ENCODE data around the gene RNF38. TPM values are rescaled to one million over a fixed set of nuclear protein-coding genes. Genes with fewer than 3 reads are reported as not detected.

Gene RNF38
- total and polyA plus RNA-seq, 2 experiments from 2014 or later = 6.7 to 16.5 TPM

GRCh38 chr9:36318212-36318802 lies 81.8 kb downstream of the RNF38 start:
- TF ChIP-seq EZH2phosphoT487 (IDR thresholded peaks at IDR 0.05; ENCODE audit: insufficient read depth, low read depth) (no peak), EZH2 (IDR thresholded peaks at IDR 0.05; ENCODE audit: insufficient read depth, poor library complexity, severe bottlenecking) (no peak)
- Histone ChIP-seq H3K79me2 (ENCODE audit: insufficient read depth) (no peaks in the 10 kb centered on the region), H3K9me2 (ENCODE audit: insufficient read depth) (no peaks in the 10 kb centered on the region), H3K4me1 (ENCODE audit: insufficient read depth) (0 out of 2 replicates have a peak, but pooled peaks cover 7% of the 10 kb centered on the region), H3K9me3 (ENCODE audit: low read depth) (no peaks in the 10 kb centered on the region), H3K9ac (no peak overlapping the region), H3K27me3 (replicated peaks; ENCODE audit: insufficient read depth) (no peaks in the 10 kb centered on the region), H3K36me3 (ENCODE audit: low read depth) (no peaks in the 10 kb centered on the region), H3K4me2 (ENCODE audit: unreplicated experiment) (no peak overlapping the region), H3K4me3 (no peak overlapping the region), H3K27ac (no peak overlapping the region), H3F3A (ENCODE audit: insufficient read depth) (no peaks in the 10 kb centered on the region), H4K20me1 (ENCODE audit: insufficient read depth) (no peaks in the 10 kb centered on the region), H2AFZ (no peak overlapping the region)
- DNase-seq = no peak
- in situ Hi-C loops (cut with MboI) = no loop called here
- WGBS, 2 experiments (ENCODE audit: low coverage in 1 of 2, low lambda C conversion rate in 2 of 2, missing lambda C conversion rate in 2 of 2) = 72 to 80% methylated on average over 14 of the region's 14 CpGs

GRCh38 chr9:36317766-36318165 lies 82.3 kb downstream of the RNF38 start:
- H3F3A ChIP-seq (ENCODE audit: insufficient read depth) = no peaks in the 10 kb centered on the region
- no peak overlapping the region for H3K4me3 ChIP-seq
- no peak for TF ChIP-seq EZH2phosphoT487 (IDR thresholded peaks at IDR 0.05; ENCODE audit: insufficient read depth, low read depth)
- TF ChIP-seq EZH2 (IDR thresholded peaks at IDR 0.05; ENCODE audit: insufficient read depth, poor library complexity, severe bottlenecking) = no peak
- H3K4me1 ChIP-seq (ENCODE audit: insufficient read depth) = 0 out of 2 replicates have a peak, but pooled peaks cover 7% of the 10 kb centered on the region
- no peak overlapping the region for H3K27ac ChIP-seq
- H2AFZ ChIP-seq = no peak overlapping the region
- in situ Hi-C loops (cut with MboI) = no loop called here
- 25 to 30% methylated on average over 6 of the region's 6 CpGs for WGBS, 2 experiments (ENCODE audit: low coverage in 1 of 2, low lambda C conversion rate in 2 of 2, missing lambda C conversion rate in 2 of 2)
- no peaks in the 10 kb centered on the region for H3K9me3 ChIP-seq (ENCODE audit: low read depth)
- no peak overlapping the region for H3K4me2 ChIP-seq (ENCODE audit: unreplicated experiment)
- no peaks in the 10 kb centered on the region for H3K9me2 ChIP-seq (ENCODE audit: insufficient read depth)
- no peaks in the 10 kb centered on the region for H4K20me1 ChIP-seq (ENCODE audit: insufficient read depth)
- DNase-seq = no peak
- no peak overlapping the region for H3K9ac ChIP-seq
- H3K36me3 ChIP-seq (ENCODE audit: low read depth) = no peaks in the 10 kb centered on the region
- H3K27me3 ChIP-seq (replicated peaks; ENCODE audit: insufficient read depth) = no peaks in the 10 kb centered on the region
- no peaks in the 10 kb centered on the region for H3K79me2 ChIP-seq (ENCODE audit: insufficient read depth)

DNA sequence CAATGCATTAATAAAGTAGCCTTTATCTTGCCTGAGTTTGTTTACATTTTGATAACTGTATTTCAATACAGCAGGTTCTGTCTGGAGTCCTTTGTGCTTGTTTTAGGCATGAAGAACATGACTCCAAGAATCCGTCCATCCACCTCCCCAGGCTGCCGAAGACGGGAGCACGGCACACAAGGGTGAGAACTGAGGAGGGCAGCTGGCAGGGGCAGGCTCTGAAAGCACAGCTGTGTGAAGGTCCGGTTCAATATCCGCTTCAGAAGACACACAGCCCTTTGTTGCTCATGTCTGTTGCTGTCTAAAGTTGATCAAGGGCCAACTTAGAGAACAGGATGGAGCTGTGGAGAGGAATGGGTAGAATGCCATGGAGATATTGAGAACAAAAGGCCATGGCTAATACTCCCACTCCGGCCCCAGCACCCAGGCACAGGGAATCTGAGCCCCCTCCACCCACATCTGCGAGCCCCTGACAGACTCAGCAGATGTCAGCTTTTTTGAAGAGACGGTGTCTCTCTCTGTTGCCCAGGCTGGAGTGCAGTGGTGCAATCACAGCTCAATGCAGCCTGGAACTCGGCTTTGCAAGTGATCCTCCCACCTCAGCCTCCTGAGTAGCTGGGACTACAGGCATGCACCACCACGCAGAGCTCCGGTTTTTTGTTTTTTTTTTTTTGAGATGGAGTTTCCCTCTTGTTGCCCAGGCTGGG lies 83.3 kb downstream of the RNF38 start:
- in situ Hi-C loops (cut with MboI) = no loop called here
- Histone ChIP-seq H2AFZ (no peak overlapping the region), H3K27me3 (replicated peaks; ENCODE audit: insufficient read depth) (no peaks in the 10 kb centered on the region)

GRCh38 chr9:36316049-36316448 lies 84.0 kb downstream of the RNF38 start:
- no peak for TF ChIP-seq EZH2 (IDR thresholded peaks at IDR 0.05; ENCODE audit: insufficient read depth, poor library complexity, severe bottlenecking)
- no peak for TF ChIP-seq EZH2phosphoT487 (IDR thresholded peaks at IDR 0.05; ENCODE audit: insufficient read depth, low read depth)
- Histone ChIP-seq H3K36me3 (ENCODE audit: low read depth) (no peaks in the 10 kb centered on the region), H3K4me3 (no peak overlapping the region), H2AFZ (no peak overlapping the region), H3K27ac (no peak overlapping the region), H3K9me3 (ENCODE audit: low read depth) (no peaks in the 10 kb centered on the region), H3K79me2 (ENCODE audit: insufficient read depth) (no peaks in the 10 kb centered on the region), H3K9me2 (ENCODE audit: insufficient read depth) (no peaks in the 10 kb centered on the region), H3K27me3 (replicated peaks; ENCODE audit: insufficient read depth) (no peaks in the 10 kb centered on the region), H3F3A (ENCODE audit: insufficient read depth) (no peaks in the 10 kb centered on the region), H3K9ac (no peak overlapping the region), H3K4me2 (ENCODE audit: unreplicated experiment) (no peak overlapping the region), H3K4me1 (ENCODE audit: insufficient read depth) (0 out of 2 replicates have a peak, but pooled peaks cover 7% of the 10 kb centered on the region), H4K20me1 (ENCODE audit: insufficient read depth) (no peaks in the 10 kb centered on the region)
- in situ Hi-C loops (cut with MboI) = no loop called here
- no peak for DNase-seq

More for the DNA sequence above, 83.3 kb downstream of the RNF38 start:
- no peaks in the 10 kb centered on the region for H3K9me2 ChIP-seq (ENCODE audit: insufficient read depth)
- no peaks in the 10 kb centered on the region for H3K79me2 ChIP-seq (ENCODE audit: insufficient read depth)
- no peak overlapping the region for H3K27ac ChIP-seq
- H4K20me1 ChIP-seq (ENCODE audit: insufficient read depth) = no peaks in the 10 kb centered on the region
- H3K4me2 ChIP-seq (ENCODE audit: unreplicated experiment) = no peak overlapping the region
- no peaks in the 10 kb centered on the region for H3K36me3 ChIP-seq (ENCODE audit: low read depth)
- WGBS, 2 experiments (ENCODE audit: low coverage in 1 of 2, low lambda C conversion rate in 2 of 2, missing lambda C conversion rate in 2 of 2) = 54 to 55% methylated on average over 12 of the region's 12 CpGs
- 0 out of 2 replicates have a peak, but pooled peaks cover 7% of the 10 kb centered on the region for H3K4me1 ChIP-seq (ENCODE audit: insufficient read depth)
- H3K9me3 ChIP-seq (ENCODE audit: low read depth) = no peaks in the 10 kb centered on the region
- no peaks in the 10 kb centered on the region for H3F3A ChIP-seq (ENCODE audit: insufficient read depth)
- H3K4me3 ChIP-seq = no peak overlapping the region
- no peak overlapping the region for H3K9ac ChIP-seq
- DNase-seq = no peak
- TF ChIP-seq EZH2phosphoT487 (IDR thresholded peaks at IDR 0.05; ENCODE audit: insufficient read depth, low read depth) (no peak), EZH2 (IDR thresholded peaks at IDR 0.05; ENCODE audit: insufficient read depth, poor library complexity, severe bottlenecking) (no peak)
